CD14-positive monocyte (primary cell): Measurements from ENCODE around the gene LDLRAD2. TPM values are rescaled to one million over a fixed set of nuclear protein-coding genes. Genes with fewer than 3 reads are reported as not detected.

Source experiments
- DNase-seq, 3 donors: peaks; one replicate each; pipeline ENCODE4 v3.0.0-alpha.2; 2011 to 2022
- H2AFZ ChIP-seq: 2 replicates; pipeline ENCODE4 v1.6.0; 2012; ENCODE audit warnings: mild to moderate bottlenecking, low read depth, low read length, inconsistent platforms; ENCODE audit not compliant: insufficient read depth, poor library complexity, severe bottlenecking
- H3K27ac ChIP-seq, 2 donors: 1 replicate in 1 of 2; 2 replicates in 1 of 2; pipeline ENCODE4 v1.5.1; 2012 to 2013; ENCODE audit warnings: low read length in 2 of 2, control low read depth in 1 of 2, inconsistent platforms in 1 of 2, low read depth in 1 of 2, mild to moderate bottlenecking in 1 of 2
- H3K27me3 ChIP-seq, 2 donors: one replicate each; pipeline versions ENCODE4 v1.6.0 to v1.6.1; 2011 to 2013; ENCODE audit warnings: low read length in 2 of 2; ENCODE audit not compliant: control insufficient read depth in 2 of 2, insufficient read depth in 2 of 2
- H3K36me3 ChIP-seq, 2 donors: replicated peaks in 1 of 2; 1 replicate in 1 of 2; 2 replicates in 1 of 2; pipeline versions ENCODE4 v1.5.1 to v1.6.1; 2012 to 2013; ENCODE audit warnings: low read length in 2 of 2, control low read depth in 1 of 2, inconsistent platforms in 1 of 2, mild to moderate bottlenecking in 1 of 2; ENCODE audit not compliant: insufficient read depth in 2 of 2, control insufficient read depth in 1 of 2
- H3K4me1 ChIP-seq, 2 donors: 1 replicate in 1 of 2; 2 replicates in 1 of 2; pipeline versions ENCODE4 v1.5.1 to v1.6.1; 2012 to 2013; ENCODE audit warnings: low read length in 2 of 2, control low read depth in 1 of 2, inconsistent platforms in 1 of 2, mild to moderate bottlenecking in 1 of 2, moderate library complexity in 1 of 2; ENCODE audit not compliant: insufficient read depth in 2 of 2, control insufficient read depth in 1 of 2
- H3K4me2 ChIP-seq: replicated peaks from 2 replicates; pipeline ENCODE3; 2012; ENCODE audit warnings: low read length, moderate library complexity, mild to moderate bottlenecking; ENCODE audit not compliant: poor library complexity, severe bottlenecking; ENCODE audit errors: extremely low read depth
- H3K4me3 ChIP-seq, 3 experiments: fragments of 200-600 bp in 1 of 3; sonication (generic) in 1 of 3; replicated peaks in 1 of 3; 1 replicate in 2 of 3; 2 replicates in 1 of 3; pipeline ENCODE4 v1.5.1; 2011 to 2013; ENCODE audit warnings: low read length in 3 of 3, mild to moderate bottlenecking in 3 of 3, control low read depth in 2 of 3, low read depth in 2 of 3, inconsistent platforms in 1 of 3, moderate library complexity in 1 of 3
- H3K79me2 ChIP-seq: 2 replicates; pipeline ENCODE4 v1.6.0; 2012; ENCODE audit warnings: mild to moderate bottlenecking, control low read depth, inconsistent platforms, low read length, moderate library complexity; ENCODE audit not compliant: insufficient read depth
- H3K9ac ChIP-seq: 2 replicates; pipeline ENCODE4 v1.6.0; 2017; ENCODE audit warnings: low read length, mild to moderate bottlenecking; ENCODE audit not compliant: insufficient read depth, poor library complexity, severe bottlenecking
- H3K9me3 ChIP-seq, 2 donors: replicated peaks in 1 of 2; 1 replicate in 1 of 2; 2 replicates in 1 of 2; pipeline versions ENCODE4 v1.5.1 to v1.6.1; 2012 to 2013; ENCODE audit warnings: low read length in 2 of 2, control low read depth in 1 of 2; ENCODE audit not compliant: control insufficient read depth in 1 of 2, insufficient read depth in 1 of 2
- H4K20me1 ChIP-seq: 2 replicates; pipeline ENCODE4 v1.6.0; 2012; ENCODE audit warnings: mild to moderate bottlenecking, low read length, control low read depth, moderate library complexity; ENCODE audit not compliant: insufficient read depth
- H3K27ac Mint-ChIP-seq, 7 donors: one replicate each; pipeline ENCODE4 v1.8.0; 2020; ENCODE audit warnings: mild to moderate bottlenecking in 7 of 7, mixed read lengths in 7 of 7, moderate library complexity in 6 of 7, inconsistent platforms in 2 of 7
- H3K27me3 Mint-ChIP-seq, 3 donors: one replicate each; pipeline ENCODE4 v1.8.0; 2021 to 2022; ENCODE audit warnings: low read depth in 3 of 3, mild to moderate bottlenecking in 3 of 3, mixed read lengths in 3 of 3, moderate library complexity in 3 of 3, inconsistent platforms in 1 of 3
- H3K36me3 Mint-ChIP-seq, 2 donors: one replicate each; pipeline ENCODE4 v1.8.0; 2020; ENCODE audit warnings: mixed read lengths in 2 of 2, inconsistent platforms in 1 of 2, mild to moderate bottlenecking in 1 of 2
- H3K4me1 Mint-ChIP-seq: one replicate; pipeline ENCODE4 v1.8.0; 2020; ENCODE audit warnings: mild to moderate bottlenecking, mixed read lengths
- H3K4me3 Mint-ChIP-seq, 2 donors: one replicate each; pipeline ENCODE4 v1.8.0; 2020; ENCODE audit warnings: mild to moderate bottlenecking in 2 of 2, mixed read lengths in 2 of 2, moderate library complexity in 1 of 2
- H3K9me3 Mint-ChIP-seq, 7 donors: one replicate each; pipeline ENCODE4 v1.8.0; 2020 to 2022; ENCODE audit warnings: mixed read lengths in 7 of 7, mild to moderate bottlenecking in 6 of 7, moderate library complexity in 6 of 7, inconsistent platforms in 2 of 7
- whole genome bisulfite sequencing: methylation state at CpG from one replicate; pipeline ENCODE4 v1.1.5; 2013; ENCODE audit warnings: missing lambda C conversion rate; ENCODE audit not compliant: insufficient coverage; 5-methylcytosine and 5-hydroxymethylcytosine counted together
- intact Hi-C, 2 donors: fragments of 100-400 bp; cut with micrococcal nuclease; formaldehyde crosslinking; loops; one replicate each; pipeline versions ENCODE4 v1.15.0 to v1.15.1; 2023
- polyA plus RNA-seq, 3 donors: library from polyadenylated mRNA; depleted of rRNA in 1 of 3; unstranded in 2 of 3; stranded (reverse) in 1 of 3; fragments of 300-500 nt in 2 of 3; fragments of >200 nt in 1 of 3; fragmentation: Illumina TruSeq in 2 of 3; gene quantifications; 1 replicate in 2 of 3; 2 replicates in 1 of 3; pipeline ENCODE4 v1.2.3, GENCODE V29; 2012 to 2021
- TF ChIP-seq, protein P1 (sequence below): fragments of 200-600 bp; IDR thresholded peaks from one replicate; pipeline ENCODE4 v1.8.0; 2022; ENCODE audit warnings: antibody characterized with exemption, mild to moderate bottlenecking

LDLRAD2 gene
- polyA plus RNA-seq, 3 donors: 0.63 TPM; not detected in 2

DNA sequence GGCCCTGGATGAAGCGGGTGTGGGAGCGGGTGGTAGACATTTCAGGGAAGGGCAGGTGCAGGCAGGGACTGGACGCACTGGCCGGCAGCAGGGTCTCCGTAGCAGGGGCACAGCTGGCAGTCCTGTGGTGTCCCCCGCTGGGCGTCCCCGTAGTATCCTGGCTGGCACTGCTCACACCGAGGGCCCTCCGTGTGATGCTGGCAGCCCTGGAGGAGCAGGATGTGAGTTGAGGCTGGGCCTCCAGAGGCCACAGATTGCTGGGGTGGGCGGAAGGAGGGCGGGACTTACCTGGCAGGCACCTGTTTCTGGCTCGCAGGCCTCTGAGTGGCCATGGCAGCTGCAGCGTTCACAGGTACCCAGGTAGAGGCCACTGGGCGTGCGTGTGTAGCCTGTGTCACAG is 62.3 kb downstream of the LDLRAD2 start:
- Mint-ChIP-seq H3K27ac (no peak overlapping the region), H3K4me3 (no peak overlapping the region), H3K36me3 (no peaks in the 10 kb centered on the region), H3K27me3 (peaks cover 1 to 3% (median 2%) of the 10 kb centered on the region in 3 donors), H3K4me1 (no peaks in the 10 kb centered on the region), H3K9me3 (no peaks in the 10 kb centered on the region)
- Histone ChIP-seq H3K4me2 (no peak overlapping the region), H3K27me3 (no peaks in the 10 kb centered on the region), H3K9ac (no peak overlapping the region), H3K4me3 (no peak overlapping the region), H3K27ac (no peak overlapping the region), H3K9me3 (no peaks in the 10 kb centered on the region), H3K36me3 (no peaks in the 10 kb centered on the region), H3K4me1 (no peaks in the 10 kb centered on the region), H3K79me2 (no peaks in the 10 kb centered on the region), H2AFZ (no peak overlapping the region), H4K20me1 (no peaks in the 10 kb centered on the region)
- intact Hi-C loops: no loop called here
- TF ChIP-seq, protein P1, sequence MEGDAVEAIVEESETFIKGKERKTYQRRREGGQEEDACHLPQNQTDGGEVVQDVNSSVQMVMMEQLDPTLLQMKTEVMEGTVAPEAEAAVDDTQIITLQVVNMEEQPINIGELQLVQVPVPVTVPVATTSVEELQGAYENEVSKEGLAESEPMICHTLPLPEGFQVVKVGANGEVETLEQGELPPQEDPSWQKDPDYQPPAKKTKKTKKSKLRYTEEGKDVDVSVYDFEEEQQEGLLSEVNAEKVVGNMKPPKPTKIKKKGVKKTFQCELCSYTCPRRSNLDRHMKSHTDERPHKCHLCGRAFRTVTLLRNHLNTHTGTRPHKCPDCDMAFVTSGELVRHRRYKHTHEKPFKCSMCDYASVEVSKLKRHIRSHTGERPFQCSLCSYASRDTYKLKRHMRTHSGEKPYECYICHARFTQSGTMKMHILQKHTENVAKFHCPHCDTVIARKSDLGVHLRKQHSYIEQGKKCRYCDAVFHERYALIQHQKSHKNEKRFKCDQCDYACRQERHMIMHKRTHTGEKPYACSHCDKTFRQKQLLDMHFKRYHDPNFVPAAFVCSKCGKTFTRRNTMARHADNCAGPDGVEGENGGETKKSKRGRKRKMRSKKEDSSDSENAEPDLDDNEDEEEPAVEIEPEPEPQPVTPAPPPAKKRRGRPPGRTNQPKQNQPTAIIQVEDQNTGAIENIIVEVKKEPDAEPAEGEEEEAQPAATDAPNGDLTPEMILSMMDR: no peak
- DNase-seq: no peak
- 97% methylated on average over 14 of the region's 16 CpGs for whole genome bisulfite sequencing

Other genes with a start within 250 kb of the LDLRAD2 start
- gene RAP1GAP, start 142.9 kb upstream of the LDLRAD2 start, polyA plus RNA-seq: under 1 TPM in 1 of 3 donors, not detected in 2; 0.04 TPM
- gene USP48, start 29.1 kb upstream of the LDLRAD2 start, polyA plus RNA-seq: 10 to 100 TPM; 26.5 to 40.2 (median 34.3) TPM
- gene HSPG2, start 125.0 kb downstream of the LDLRAD2 start, polyA plus RNA-seq: under 1 TPM in 1 of 3 donors, not detected in 2; 0.44 TPM
- not detected for gene CELA3B, start 164.8 kb downstream of the LDLRAD2 start, polyA plus RNA-seq
- not detected for gene CELA3A, start 189.4 kb downstream of the LDLRAD2 start, polyA plus RNA-seq
- 100 to 1,000 TPM; 210 to 731 (median 606) TPM for gene CDC42, start 240.4 kb downstream of the LDLRAD2 start, polyA plus RNA-seq